Measurements from ENCODE around the gene OPN1MW.
"Not testable (repeated sequence)": the region's sequence is repeated elsewhere in the genome, so short reads cannot be mapped to it uniquely, and the experiment has no call there.

DNA sequence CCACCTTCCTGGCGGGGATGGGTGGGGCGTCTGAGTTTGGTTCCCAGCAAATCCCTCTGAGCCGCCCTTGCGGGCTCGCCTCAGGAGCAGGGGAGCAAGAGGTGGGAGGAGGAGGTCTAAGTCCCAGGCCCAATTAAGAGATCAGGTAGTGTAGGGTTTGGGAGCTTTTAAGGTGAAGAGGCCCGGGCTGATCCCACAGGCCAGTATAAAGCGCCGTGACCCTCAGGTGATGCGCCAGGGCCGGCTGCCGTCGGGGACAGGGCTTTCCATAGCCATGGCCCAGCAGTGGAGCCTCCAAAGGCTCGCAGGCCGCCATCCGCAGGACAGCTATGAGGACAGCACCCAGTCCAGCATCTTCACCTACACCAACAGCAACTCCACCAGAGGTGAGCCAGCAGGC, 38.4 kb upstream of the OPN1MW start, which contains the start of gene OPN1LW:
- TF ChIP-seq, protein P1, sequence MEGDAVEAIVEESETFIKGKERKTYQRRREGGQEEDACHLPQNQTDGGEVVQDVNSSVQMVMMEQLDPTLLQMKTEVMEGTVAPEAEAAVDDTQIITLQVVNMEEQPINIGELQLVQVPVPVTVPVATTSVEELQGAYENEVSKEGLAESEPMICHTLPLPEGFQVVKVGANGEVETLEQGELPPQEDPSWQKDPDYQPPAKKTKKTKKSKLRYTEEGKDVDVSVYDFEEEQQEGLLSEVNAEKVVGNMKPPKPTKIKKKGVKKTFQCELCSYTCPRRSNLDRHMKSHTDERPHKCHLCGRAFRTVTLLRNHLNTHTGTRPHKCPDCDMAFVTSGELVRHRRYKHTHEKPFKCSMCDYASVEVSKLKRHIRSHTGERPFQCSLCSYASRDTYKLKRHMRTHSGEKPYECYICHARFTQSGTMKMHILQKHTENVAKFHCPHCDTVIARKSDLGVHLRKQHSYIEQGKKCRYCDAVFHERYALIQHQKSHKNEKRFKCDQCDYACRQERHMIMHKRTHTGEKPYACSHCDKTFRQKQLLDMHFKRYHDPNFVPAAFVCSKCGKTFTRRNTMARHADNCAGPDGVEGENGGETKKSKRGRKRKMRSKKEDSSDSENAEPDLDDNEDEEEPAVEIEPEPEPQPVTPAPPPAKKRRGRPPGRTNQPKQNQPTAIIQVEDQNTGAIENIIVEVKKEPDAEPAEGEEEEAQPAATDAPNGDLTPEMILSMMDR (IDR thresholded peaks at IDR 0.05): not testable (repeated sequence)
- not testable (repeated sequence) for TF ChIP-seq POLR2A (IDR thresholded peaks at IDR 0.05)

All from lower leg skin (tissue), 3 donors.